LNCaP clone FGC (cell line): ENCODE data around the gene EIF4G3.

Experiments used
- DNase-seq: peaks from one replicate; pipeline ENCODE4 v3.0.0-alpha.2; 2011; ENCODE audit warnings: low read depth
- H3K4me3 ChIP-seq: 2 replicates; pipeline ENCODE4 v1.5.1; 2011; ENCODE audit warnings: mild to moderate bottlenecking, low read depth, low read length, control low read depth
- TF ChIP-seq, protein P1 (sequence below): IDR thresholded peaks from 2 replicates; pipeline ENCODE4 v1.5.1; 2012; ENCODE audit warnings: mild to moderate bottlenecking; ENCODE audit not compliant: control insufficient read depth, insufficient read depth; ENCODE audit errors: extremely low read depth

Gene EIF4G3

DNA sequence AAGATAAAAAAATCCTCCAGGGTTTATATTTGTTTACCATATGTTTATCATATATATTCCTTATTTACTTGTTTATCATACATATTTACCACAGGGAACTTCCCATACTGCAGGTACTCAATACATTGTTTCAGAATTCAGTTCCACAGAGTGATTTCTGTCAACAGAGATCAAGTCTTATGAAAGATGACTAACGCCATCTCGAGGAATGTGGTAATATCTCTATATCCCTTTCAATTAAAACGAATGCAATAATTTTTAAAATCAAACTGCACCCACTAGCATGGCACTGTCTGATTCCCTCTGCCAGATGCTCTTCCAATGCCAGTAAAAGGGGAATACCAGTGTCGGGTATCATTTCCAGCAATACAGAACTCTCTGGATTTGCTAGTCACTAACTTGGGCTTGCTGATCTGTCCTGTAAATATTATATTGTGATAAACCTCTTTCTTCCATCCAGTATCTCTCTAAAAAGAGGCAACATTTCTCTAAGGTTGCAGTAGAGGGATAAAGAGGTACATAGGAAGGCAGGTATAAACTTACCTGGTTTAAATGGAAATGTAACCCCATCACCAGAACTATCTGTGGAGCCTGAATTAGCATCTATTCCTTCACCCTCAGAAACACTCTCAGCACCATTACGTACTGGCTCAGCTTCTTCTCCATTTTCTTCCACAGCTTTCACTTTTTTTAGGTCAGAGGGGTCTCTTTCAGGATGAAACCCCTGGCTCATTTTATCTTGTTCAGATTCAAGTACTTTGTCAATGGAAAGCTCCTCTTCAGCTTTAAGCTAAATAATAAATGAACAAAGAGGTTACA, 277.3 kb downstream of the EIF4G3 start:
- DNase-seq, result no peak
- TF ChIP-seq, protein P1, sequence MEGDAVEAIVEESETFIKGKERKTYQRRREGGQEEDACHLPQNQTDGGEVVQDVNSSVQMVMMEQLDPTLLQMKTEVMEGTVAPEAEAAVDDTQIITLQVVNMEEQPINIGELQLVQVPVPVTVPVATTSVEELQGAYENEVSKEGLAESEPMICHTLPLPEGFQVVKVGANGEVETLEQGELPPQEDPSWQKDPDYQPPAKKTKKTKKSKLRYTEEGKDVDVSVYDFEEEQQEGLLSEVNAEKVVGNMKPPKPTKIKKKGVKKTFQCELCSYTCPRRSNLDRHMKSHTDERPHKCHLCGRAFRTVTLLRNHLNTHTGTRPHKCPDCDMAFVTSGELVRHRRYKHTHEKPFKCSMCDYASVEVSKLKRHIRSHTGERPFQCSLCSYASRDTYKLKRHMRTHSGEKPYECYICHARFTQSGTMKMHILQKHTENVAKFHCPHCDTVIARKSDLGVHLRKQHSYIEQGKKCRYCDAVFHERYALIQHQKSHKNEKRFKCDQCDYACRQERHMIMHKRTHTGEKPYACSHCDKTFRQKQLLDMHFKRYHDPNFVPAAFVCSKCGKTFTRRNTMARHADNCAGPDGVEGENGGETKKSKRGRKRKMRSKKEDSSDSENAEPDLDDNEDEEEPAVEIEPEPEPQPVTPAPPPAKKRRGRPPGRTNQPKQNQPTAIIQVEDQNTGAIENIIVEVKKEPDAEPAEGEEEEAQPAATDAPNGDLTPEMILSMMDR, result no peak
- H3K4me3 ChIP-seq, result no peak overlapping the region

DNA sequence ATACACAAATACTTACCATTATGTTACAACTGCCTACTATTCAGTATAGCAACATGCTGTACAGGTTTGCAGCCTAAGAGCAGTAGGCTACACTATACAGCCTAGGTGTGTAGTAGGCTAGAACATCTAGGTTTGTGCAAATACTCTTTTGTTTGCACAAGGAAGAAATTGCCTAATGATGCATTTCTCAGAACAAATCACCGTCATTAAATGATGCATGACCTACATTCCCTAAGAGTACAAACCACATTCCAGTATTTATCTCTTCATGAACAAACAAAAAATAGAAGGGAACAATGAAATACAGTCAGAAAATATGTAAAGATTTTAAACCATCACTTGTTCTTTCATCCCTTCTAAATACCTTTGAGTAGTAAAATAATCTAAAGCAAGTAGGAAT, 279.9 kb downstream of the EIF4G3 start:
- TF ChIP-seq, protein P1, result no peak
- H3K4me3 ChIP-seq, result no peak overlapping the region
- DNase-seq, result peak; percentile 50

DNA sequence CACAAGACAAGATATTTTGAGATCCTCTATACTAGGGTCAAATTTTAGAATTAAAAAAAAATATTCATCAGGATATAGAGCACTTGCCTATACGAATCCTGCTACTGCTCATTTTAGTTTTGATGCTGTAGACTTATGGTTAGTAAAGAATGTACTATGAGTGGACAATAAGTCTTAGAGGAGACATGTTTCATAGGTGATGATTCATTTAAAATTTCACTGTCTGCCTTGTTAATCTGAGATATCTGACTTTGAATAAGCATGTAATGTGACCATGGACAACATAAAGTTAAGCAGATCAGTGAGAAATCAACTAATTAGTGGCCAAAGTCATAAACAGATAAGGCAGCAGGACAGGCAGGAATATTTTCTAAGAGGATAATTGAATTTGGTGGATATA, 282.8 kb downstream of the EIF4G3 start:
- H3K4me3 ChIP-seq, result no peak overlapping the region
- no peak for DNase-seq
- TF ChIP-seq, protein P1, result no peak

DNA sequence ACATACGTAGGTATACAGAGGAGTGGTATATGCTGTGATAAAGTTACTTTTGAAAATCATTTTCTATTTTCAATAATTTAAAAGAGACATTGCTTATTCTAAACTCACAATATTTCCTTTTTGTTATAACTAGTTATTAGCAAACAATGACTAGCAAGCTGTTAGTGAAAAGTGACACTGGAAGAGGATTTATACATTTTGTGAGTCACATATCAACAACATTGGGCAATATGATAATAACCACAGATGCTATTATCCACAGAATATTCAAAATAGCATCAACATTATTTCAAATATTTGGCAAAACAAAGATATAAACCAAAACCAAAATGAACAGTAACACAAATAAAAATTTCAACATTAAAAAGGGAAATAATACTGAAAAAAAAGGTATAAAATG, 285.6 kb downstream of the EIF4G3 start:
- no peak for DNase-seq
- TF ChIP-seq, protein P1, result no peak
- no peak overlapping the region for H3K4me3 ChIP-seq

DNA sequence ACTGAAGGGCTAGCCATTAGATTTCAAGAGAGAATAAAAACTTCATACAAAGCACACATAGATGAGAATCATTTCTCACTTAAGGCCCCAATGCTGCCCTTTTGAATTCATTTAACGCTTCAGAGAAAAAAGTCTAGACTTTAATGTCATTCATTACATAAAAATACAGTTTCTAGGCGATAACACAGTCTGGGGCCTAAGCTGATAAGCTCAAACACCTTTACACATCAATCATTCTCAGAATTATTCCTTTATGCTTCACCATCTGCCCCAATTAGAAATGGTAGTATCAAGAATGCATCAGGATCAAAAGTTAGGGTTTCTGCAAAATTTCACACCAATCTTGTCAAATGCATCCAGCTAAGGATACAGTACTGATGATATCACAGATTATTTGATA, 289.5 kb downstream of the EIF4G3 start:
- H3K4me3 ChIP-seq, result no peak overlapping the region
- TF ChIP-seq, protein P1, result no peak
- DNase-seq, result no peak

DNA sequence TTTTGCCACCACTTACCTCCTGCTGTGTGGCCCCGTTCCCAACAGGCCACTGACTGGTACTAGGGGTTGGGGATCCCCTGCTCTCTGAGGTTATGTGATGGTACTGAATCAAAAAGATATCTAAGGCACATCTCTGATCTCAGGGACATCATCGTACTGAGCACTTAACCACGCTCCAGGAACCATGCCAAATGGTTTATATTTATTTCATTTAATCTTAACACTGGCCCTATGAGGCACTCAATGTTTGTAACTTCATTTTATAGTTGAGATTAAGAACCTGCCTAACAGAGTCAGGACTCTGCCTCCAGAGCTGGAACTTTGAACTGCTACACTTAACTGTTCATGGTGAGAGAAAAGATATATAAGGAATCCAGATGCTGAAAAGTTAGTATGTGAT, 291.6 kb downstream of the EIF4G3 start:
- TF ChIP-seq, protein P1, result no peak
- peak; percentile 11 for DNase-seq
- H3K4me3 ChIP-seq, result no peak overlapping the region

DNA sequence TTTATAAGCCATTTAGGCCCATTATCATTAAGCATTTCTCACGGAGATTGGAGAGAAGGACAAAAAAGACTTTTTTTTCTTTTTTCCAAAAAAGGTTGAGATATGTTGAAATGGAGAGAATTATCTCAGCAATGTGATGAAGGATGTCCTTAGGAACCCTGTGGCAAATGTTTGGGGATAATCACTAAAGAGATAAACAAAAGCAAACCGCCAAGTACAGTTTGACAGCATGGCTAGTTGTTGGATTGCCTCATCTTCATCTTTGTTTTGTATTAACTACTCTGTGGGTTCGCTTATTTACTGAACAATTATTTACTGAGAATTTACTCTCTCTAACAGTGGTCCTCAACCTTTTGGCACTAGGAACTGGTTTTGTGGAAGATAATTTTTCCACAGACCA, 292.2 kb downstream of the EIF4G3 start:
- TF ChIP-seq, protein P1, result no peak
- no peak overlapping the region for H3K4me3 ChIP-seq
- DNase-seq, result no peak
